PC-9 (cell line): Measurements from ENCODE around the gene DYSF.

ENCODE experiments used
- EZH2 ChIP-seq: fragments of 200-600 bp; sonication (generic); IDR thresholded peaks from 2 replicates; pipeline ENCODE4 v1.8.0; 2017; ENCODE audit warnings: antibody characterized with exemption, low read depth
- TF ChIP-seq, protein P1 (sequence below): fragments of 200-600 bp; sonication (generic); conservative IDR thresholded peaks from 2 replicates; pipeline ENCODE4 v1.6.1; 2017; ENCODE audit warnings: mixed run types, antibody characterized with exemption, mild to moderate bottlenecking, moderate library complexity

DNA sequence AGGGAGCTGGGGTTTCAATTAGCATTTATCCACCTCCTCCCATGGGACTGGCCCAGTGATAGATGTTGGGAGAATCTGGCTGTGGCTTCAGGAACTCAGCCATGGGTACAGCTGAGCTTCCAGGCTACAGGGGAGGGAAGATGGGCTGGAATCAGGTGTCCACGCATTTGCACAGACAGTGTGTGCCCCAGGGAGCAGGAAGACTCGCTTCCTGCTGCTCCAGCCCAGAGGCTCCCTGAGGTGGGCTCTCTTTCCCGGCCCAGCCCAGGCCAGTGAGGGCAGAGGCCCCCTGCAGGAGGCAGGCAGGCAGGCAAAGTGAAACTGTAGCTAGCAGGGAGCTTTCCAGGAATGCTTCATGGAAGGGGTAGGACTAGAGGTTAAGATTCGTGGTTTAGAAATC, 28.7 kb downstream of the DYSF start:
- TF ChIP-seq, protein P1, sequence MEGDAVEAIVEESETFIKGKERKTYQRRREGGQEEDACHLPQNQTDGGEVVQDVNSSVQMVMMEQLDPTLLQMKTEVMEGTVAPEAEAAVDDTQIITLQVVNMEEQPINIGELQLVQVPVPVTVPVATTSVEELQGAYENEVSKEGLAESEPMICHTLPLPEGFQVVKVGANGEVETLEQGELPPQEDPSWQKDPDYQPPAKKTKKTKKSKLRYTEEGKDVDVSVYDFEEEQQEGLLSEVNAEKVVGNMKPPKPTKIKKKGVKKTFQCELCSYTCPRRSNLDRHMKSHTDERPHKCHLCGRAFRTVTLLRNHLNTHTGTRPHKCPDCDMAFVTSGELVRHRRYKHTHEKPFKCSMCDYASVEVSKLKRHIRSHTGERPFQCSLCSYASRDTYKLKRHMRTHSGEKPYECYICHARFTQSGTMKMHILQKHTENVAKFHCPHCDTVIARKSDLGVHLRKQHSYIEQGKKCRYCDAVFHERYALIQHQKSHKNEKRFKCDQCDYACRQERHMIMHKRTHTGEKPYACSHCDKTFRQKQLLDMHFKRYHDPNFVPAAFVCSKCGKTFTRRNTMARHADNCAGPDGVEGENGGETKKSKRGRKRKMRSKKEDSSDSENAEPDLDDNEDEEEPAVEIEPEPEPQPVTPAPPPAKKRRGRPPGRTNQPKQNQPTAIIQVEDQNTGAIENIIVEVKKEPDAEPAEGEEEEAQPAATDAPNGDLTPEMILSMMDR: no peak
- no peak for TF ChIP-seq EZH2
